Uterus (tissue), 2 donors: Measurements from ENCODE around the gene CLHC1.

Experiments used
- CTCF ChIP-seq, 4 experiments: fragments of 200-600 bp in 2 of 4; fragments of 450-650 bp in 2 of 4; sonication (generic) in 2 of 4; IDR thresholded peaks; one replicate each; pipeline ENCODE4 v1.5.1; 2016 to 2019; ENCODE audit warnings: antibody characterized with exemption in 4 of 4, mild to moderate bottlenecking in 2 of 4, moderate library complexity in 1 of 4
- POLR2A ChIP-seq, 2 donors: fragments of 450-650 bp; IDR thresholded peaks; one replicate each; pipeline ENCODE4 v1.6.1; 2016; ENCODE audit warnings: antibody characterized with exemption in 2 of 2, mild to moderate bottlenecking in 1 of 2, moderate library complexity in 1 of 2

GRCh38 chr2:55232084-55232862 is at the start of gene CLHC1, which contains the start of gene RPS27A:
- TF ChIP-seq POLR2A (IDR thresholded peaks at IDR 0.05): peak; percentile 81 to 87
- peak in 2 of 4 experiments; percentile 7 to 13 for TF ChIP-seq CTCF (IDR thresholded peaks at IDR 0.05)
